MM.1S (cell line): ENCODE data around the gene TERT.

Experiments
- CTCF ChIP-seq: fragments of 300-600 bp; sonication (generic); IDR thresholded peaks from 2 replicates; pipeline ENCODE4 v1.5.1; 2016; ENCODE audit warnings: antibody characterized with exemption, low read length, mixed read lengths
- EZH2 ChIP-seq: fragments of 300-600 bp; sonication (generic); optimal IDR thresholded peaks from 2 replicates; pipeline ENCODE3; 2017; ENCODE audit warnings: low read depth, mild to moderate bottlenecking, antibody characterized with exemption, low read length, mixed read lengths
- EZH2phosphoT487 ChIP-seq: fragments of 300-600 bp; sonication (generic); IDR thresholded peaks from 2 replicates; pipeline ENCODE4 v1.6.1; 2018; ENCODE audit warnings: antibody characterized with exemption, low read length

GRCh38 chr5:1217596-1218206, 77.2 kb downstream of the TERT start:
- TF ChIP-seq CTCF (no peak), EZH2 (no peak), EZH2phosphoT487 (no peak)
